ENCODE results near the gene ODAD4.

DNA sequence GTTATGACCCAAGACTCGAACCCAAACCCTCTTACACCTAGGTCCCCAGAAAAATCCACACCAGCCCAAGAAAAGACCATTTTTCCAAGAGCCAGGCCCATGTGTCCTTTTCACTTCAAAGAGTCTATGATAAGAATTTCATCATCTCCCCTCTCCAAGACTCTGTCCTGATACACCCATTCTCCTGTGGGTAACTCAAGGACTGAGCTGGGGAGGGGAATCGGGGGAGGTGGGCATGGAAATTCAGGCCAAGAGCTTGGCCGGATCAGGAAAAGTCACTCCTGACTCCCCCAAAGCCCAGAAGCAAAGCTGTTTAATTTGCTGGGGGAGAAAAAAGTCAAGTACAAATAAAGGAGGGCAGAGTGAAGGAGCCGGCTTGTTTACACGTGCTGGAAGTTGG is 15.4 kb upstream of the ODAD4 start:
- TF ChIP-seq GABPA (IDR thresholded peaks at IDR 0.05; ENCODE audit: low read depth) (no peak), POLR2AphosphoS5 (IDR thresholded peaks at IDR 0.05; ENCODE audit: low read depth) (no peak)
- TF ChIP-seq, protein P1, sequence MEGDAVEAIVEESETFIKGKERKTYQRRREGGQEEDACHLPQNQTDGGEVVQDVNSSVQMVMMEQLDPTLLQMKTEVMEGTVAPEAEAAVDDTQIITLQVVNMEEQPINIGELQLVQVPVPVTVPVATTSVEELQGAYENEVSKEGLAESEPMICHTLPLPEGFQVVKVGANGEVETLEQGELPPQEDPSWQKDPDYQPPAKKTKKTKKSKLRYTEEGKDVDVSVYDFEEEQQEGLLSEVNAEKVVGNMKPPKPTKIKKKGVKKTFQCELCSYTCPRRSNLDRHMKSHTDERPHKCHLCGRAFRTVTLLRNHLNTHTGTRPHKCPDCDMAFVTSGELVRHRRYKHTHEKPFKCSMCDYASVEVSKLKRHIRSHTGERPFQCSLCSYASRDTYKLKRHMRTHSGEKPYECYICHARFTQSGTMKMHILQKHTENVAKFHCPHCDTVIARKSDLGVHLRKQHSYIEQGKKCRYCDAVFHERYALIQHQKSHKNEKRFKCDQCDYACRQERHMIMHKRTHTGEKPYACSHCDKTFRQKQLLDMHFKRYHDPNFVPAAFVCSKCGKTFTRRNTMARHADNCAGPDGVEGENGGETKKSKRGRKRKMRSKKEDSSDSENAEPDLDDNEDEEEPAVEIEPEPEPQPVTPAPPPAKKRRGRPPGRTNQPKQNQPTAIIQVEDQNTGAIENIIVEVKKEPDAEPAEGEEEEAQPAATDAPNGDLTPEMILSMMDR (IDR thresholded peaks at IDR 0.05; ENCODE audit: insufficient read depth, low read length), result no peak

Data from HL-60 (cell line).